Mesendoderm (in vitro differentiated cells): ENCODE results near the gene SDCCAG8.

Experiments
- DNase-seq: peaks from one replicate; pipeline ENCODE4 v3.0.0; 2013
- H2AK5ac ChIP-seq: 2 replicates; pipeline ENCODE4 v1.6.1; 2013; ENCODE audit warnings: low read length, inconsistent platforms
- H2BK120ac ChIP-seq: 2 replicates; pipeline ENCODE4 v1.6.1; 2013; ENCODE audit warnings: low read depth, mild to moderate bottlenecking, low read length, moderate library complexity, mixed read lengths
- H2BK15ac ChIP-seq: replicated peaks from 2 replicates; pipeline ENCODE4 v1.6.1; 2013; ENCODE audit warnings: low read depth, mild to moderate bottlenecking, moderate library complexity
- H2BK5ac ChIP-seq: 2 replicates; pipeline ENCODE4 v1.6.1; 2013; ENCODE audit warnings: low read length, inconsistent platforms
- H3K18ac ChIP-seq: 2 replicates; pipeline ENCODE4 v1.6.1; 2013; ENCODE audit warnings: mild to moderate bottlenecking, low read length, mixed read lengths
- H3K23ac ChIP-seq: one replicate; pipeline ENCODE4 v1.6.1; 2013; ENCODE audit warnings: low read length
- H3K27ac ChIP-seq: 2 replicates; pipeline ENCODE4 v1.5.1; 2013; ENCODE audit warnings: low read depth, mild to moderate bottlenecking, inconsistent platforms, low read length, moderate library complexity
- H3K27me3 ChIP-seq: 2 replicates; pipeline ENCODE4 v1.6.1; 2013; ENCODE audit warnings: low read length, control low read depth, mild to moderate bottlenecking, inconsistent platforms; ENCODE audit not compliant: insufficient read depth, poor library complexity
- H3K36me3 ChIP-seq: 2 replicates; pipeline ENCODE4 v1.6.1; 2013; ENCODE audit warnings: low read length, inconsistent platforms; ENCODE audit not compliant: control insufficient read depth, insufficient read depth
- H3K4ac ChIP-seq: one replicate; pipeline ENCODE4 v1.6.1; 2013; ENCODE audit warnings: low read depth, mild to moderate bottlenecking, low read length, moderate library complexity
- H3K4me1 ChIP-seq: 2 replicates; pipeline ENCODE4 v1.6.1; 2013; ENCODE audit warnings: low read depth, low read length, inconsistent platforms; ENCODE audit not compliant: control insufficient read depth
- H3K4me2 ChIP-seq: 2 replicates; pipeline ENCODE4 v1.6.1; 2013; ENCODE audit warnings: low read length
- H3K4me3 ChIP-seq: 2 replicates; pipeline ENCODE4 v1.5.1; 2013; ENCODE audit warnings: mild to moderate bottlenecking, low read length
- H3K56ac ChIP-seq: one replicate; pipeline ENCODE4 v1.6.1; 2013; ENCODE audit warnings: low read length
- H3K79me1 ChIP-seq: 2 replicates; pipeline ENCODE4 v1.6.1; 2013; ENCODE audit warnings: low read length, inconsistent platforms
- H3K79me2 ChIP-seq: 2 replicates; pipeline ENCODE4 v1.6.1; 2013; ENCODE audit warnings: mild to moderate bottlenecking, low read length; ENCODE audit not compliant: control insufficient read depth, insufficient read depth
- H3K9ac ChIP-seq: 2 replicates; pipeline ENCODE4 v1.6.1; 2013; ENCODE audit warnings: low read length, inconsistent platforms
- H4K5ac ChIP-seq: one replicate; pipeline ENCODE4 v1.6.1; 2013; ENCODE audit warnings: low read length
- H4K8ac ChIP-seq: one replicate; pipeline ENCODE4 v1.6.1; 2013; ENCODE audit warnings: low read depth, mild to moderate bottlenecking, control low read depth, low read length, moderate library complexity
- whole genome bisulfite sequencing: extraction: QIAGEN DNeasy Blood & Tissue Kit; methylation state at CpG from one replicate; pipeline ENCODE4 v1.1.7; 2013; ENCODE audit warnings: low lambda C conversion rate, missing lambda C conversion rate; ENCODE audit not compliant: insufficient coverage; ENCODE audit errors: extremely low coverage; 5-methylcytosine and 5-hydroxymethylcytosine counted together

The SDCCAG8 gene

DNA sequence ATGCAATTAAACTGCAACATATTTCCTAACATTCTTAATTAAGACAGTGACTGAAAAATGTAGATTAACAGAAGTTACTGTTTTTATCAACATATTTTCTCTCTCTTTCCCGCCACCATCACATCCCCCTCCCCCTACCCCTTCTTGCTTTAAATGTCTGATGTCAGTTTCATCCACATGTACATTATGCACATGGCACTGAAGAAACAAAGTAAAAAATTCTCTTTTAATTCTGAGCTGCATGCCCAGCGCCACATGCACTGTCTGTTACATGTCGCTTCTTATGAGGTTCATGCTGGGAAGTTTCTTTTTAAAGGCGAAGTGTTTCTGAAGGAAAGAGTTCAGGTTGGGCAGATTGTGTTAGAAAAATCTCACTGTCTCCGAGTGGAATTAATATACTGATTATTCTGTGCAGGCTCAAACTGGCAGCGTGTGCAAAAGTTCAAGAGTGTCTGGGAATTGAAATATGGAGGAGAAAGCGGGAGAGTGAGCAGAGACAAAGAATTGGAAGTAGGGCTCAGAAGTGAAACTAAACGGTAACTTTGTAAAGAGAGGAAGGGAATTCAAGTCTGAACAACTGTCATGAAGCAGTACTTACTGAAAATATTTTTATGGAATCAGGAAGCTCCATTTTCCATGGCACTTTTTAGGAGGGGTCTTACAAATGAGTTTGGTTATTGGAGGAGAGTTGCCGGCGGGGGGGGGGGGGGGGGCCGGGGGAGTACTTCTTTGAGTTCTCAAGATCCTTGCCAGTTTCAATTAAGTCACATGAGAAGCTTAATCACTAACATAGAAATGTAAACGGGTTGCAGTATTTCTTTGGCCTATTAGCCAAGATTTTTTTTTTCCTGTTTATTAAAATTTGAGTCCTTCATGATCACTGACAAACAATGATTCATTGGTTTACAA is 217.6 kb downstream of the SDCCAG8 start:
- Histone ChIP-seq H3K4me1 (peaks cover 2% of the 10 kb centered on the region), H2BK15ac (no peak overlapping the region), H3K4ac (no peak overlapping the region), H3K23ac (no peak overlapping the region), H3K36me3 (no peaks in the 10 kb centered on the region), H3K27ac (no peak overlapping the region), H2BK120ac (no peak overlapping the region), H3K56ac (no peak overlapping the region), H3K79me2 (no peaks in the 10 kb centered on the region), H3K79me1 (no peaks in the 10 kb centered on the region), H2AK5ac (no peak overlapping the region), H3K9ac (no peak overlapping the region), H4K8ac (no peak overlapping the region), H3K18ac (no peak overlapping the region), H3K27me3 (no peaks in the 10 kb centered on the region), H3K4me3 (no peak overlapping the region), H2BK5ac (no peak overlapping the region), H4K5ac (no peak overlapping the region), H3K4me2 (no peak overlapping the region)
- no CpG with 5 or more reads among the region's 12 CpGs for WGBS
- no peak for DNase-seq

DNA sequence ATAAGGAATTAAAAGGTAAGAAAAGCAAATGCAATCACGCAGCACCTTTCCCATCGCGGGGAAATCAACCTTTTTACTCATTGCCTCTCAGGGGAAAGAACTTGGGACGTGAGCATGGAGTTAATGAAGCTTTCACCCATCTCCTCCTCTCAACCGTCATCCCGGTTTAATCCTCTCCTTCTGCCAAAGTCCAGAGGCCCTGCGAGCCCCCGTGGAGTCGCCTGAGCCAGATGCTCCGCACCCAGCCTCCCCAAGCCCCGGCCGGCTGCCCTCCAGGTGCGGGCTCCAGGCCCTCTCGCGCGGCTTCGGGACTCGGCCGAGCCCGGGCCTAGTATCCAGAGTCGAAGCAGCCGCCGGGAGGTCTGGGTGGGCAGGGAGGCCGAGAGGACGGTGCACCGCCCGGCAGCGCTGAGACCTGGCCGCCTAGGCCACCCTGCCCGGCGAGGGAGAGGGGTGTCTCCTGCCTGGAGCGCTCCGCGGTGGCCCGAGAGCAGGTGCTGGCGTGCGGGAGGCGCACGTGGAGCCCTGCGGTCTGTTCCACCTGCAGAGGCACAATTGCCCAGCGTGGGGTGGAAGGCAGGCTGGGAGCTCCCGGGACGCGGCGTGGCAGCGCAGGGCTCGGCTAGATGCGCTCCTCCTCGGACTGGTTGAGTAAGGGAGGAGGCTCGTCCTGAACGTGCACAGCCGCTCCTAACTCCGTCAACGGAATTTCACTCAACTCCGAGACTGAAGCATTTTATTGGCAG is 218.5 kb downstream of the SDCCAG8 start:
- peaks cover 2% of the 10 kb centered on the region for H3K4me1 ChIP-seq
- H3K4me2 ChIP-seq: peak overlapping the region; percentile 57
- peak overlapping the region; percentile 76 for H3K56ac ChIP-seq
- peak overlapping the region; percentile 38 for H3K9ac ChIP-seq
- H2BK120ac ChIP-seq: no peak overlapping the region
- H3K36me3 ChIP-seq: no peaks in the 10 kb centered on the region
- H3K18ac ChIP-seq: peak overlapping the region; percentile 15
- H3K4ac ChIP-seq: no peak overlapping the region
- H2BK5ac ChIP-seq: no peak overlapping the region
- no peak overlapping the region for H4K5ac ChIP-seq
- H2BK15ac ChIP-seq: no peak overlapping the region
- no peaks in the 10 kb centered on the region for H3K27me3 ChIP-seq
- H4K8ac ChIP-seq: no peak overlapping the region
- no peaks in the 10 kb centered on the region for H3K79me2 ChIP-seq
- DNase-seq: peak; percentile 54
- H3K23ac ChIP-seq: peak overlapping the region; percentile 45
- H3K79me1 ChIP-seq: no peaks in the 10 kb centered on the region
- no CpG with 5 or more reads among the region's 55 CpGs for WGBS
- no peak overlapping the region for H3K4me3 ChIP-seq
- H3K27ac ChIP-seq: no peak overlapping the region
- no peak overlapping the region for H2AK5ac ChIP-seq

DNA sequence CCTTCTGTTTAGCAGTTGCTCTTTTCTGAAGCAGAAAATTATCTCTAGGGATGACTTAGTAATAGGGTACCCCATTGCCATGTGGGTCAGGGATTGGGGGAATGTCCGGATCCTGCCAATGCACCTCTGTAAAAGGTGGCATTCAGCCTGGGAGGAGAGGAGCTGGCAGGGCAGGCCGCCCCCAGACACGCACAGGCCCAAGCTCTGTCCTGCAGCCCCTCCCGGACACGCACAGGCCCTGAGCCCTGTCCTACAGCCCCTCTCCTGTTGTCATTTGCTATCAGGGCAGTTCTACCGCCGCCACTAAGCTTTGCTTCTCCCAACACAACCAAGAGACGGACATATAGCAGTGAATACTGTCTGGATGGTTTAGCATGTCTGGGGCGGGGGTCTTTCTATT is 219.1 kb downstream of the SDCCAG8 start:
- no CpG with 5 or more reads among the region's 9 CpGs for WGBS
- Histone ChIP-seq H2BK120ac (no peak overlapping the region), H3K56ac (no peak overlapping the region), H3K9ac (no peak overlapping the region), H2BK5ac (no peak overlapping the region), H3K23ac (no peak overlapping the region), H3K4me2 (no peak overlapping the region), H3K27ac (no peak overlapping the region), H3K4me1 (peaks cover 2% of the 10 kb centered on the region), H3K4me3 (no peak overlapping the region), H4K8ac (no peak overlapping the region), H3K36me3 (no peaks in the 10 kb centered on the region), H3K4ac (no peak overlapping the region), H4K5ac (no peak overlapping the region), H3K27me3 (no peaks in the 10 kb centered on the region), H2BK15ac (no peak overlapping the region), H3K79me1 (no peaks in the 10 kb centered on the region), H2AK5ac (no peak overlapping the region), H3K79me2 (no peaks in the 10 kb centered on the region), H3K18ac (no peak overlapping the region)
- DNase-seq: no peak

DNA sequence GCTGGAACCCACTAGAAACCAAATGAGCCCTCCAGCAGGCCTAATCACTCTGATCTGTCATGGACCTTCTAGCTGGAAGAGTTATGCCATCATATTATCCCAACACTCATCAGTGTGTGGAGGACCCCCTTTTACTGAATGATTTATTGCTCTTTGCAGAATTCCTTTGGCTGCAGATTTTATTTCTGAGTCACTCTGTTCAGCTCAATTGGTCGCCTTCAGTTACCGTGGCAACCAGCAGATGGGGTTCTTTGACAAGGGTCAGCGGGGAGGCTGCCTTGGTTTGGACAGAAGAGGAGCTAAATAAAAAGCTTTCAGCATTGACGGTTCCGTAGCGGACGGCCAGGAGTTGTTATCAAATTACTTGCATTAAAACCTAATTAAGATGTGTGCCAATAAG is 220.1 kb downstream of the SDCCAG8 start:
- H4K5ac ChIP-seq: no peak overlapping the region
- H3K79me2 ChIP-seq: no peaks in the 10 kb centered on the region
- H3K4ac ChIP-seq: no peak overlapping the region
- H2BK15ac ChIP-seq: no peak overlapping the region
- H3K56ac ChIP-seq: no peak overlapping the region
- no peak overlapping the region for H2BK5ac ChIP-seq
- H3K4me2 ChIP-seq: no peak overlapping the region
- DNase-seq: peak; percentile 79
- no peaks in the 10 kb centered on the region for H3K79me1 ChIP-seq
- H3K36me3 ChIP-seq: no peaks in the 10 kb centered on the region
- H3K4me3 ChIP-seq: no peak overlapping the region
- no peaks in the 10 kb centered on the region for H3K27me3 ChIP-seq
- H3K18ac ChIP-seq: no peak overlapping the region
- no peak overlapping the region for H2AK5ac ChIP-seq
- no peak overlapping the region for H4K8ac ChIP-seq
- no peak overlapping the region for H3K9ac ChIP-seq
- H3K4me1 ChIP-seq: peaks cover 2% of the 10 kb centered on the region
- no CpG with 5 or more reads among the region's 7 CpGs for WGBS
- no peak overlapping the region for H3K23ac ChIP-seq
- H3K27ac ChIP-seq: no peak overlapping the region
- H2BK120ac ChIP-seq: no peak overlapping the region

DNA sequence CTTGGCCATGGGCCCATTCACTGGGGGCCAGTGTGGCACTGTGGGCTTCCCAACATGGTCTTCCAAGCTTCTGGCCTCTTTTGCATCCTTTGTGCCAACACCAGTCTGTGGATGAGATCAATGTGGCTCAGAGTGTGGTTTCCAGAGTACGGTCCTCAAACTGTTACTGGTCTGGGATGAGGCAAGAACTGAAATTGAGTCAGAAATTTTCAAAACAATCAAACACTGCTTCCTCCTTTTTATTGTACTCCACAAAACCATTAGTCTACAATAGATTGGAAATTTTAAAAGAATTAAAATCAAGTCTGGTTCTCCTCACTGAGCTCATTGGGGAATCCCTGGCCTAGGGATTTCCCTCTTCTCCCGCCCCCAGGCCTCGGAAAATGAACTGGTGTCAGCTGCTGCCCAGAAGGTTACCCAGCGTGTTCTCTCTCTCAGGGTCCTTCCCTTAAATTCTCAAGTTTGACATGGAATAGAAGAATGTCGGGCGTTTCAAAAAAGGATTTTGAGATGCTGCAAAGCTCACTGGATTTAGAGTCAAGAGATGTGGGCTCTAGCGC is 222.0 kb downstream of the SDCCAG8 start:
- no peak overlapping the region for H2BK15ac ChIP-seq
- no peaks in the 10 kb centered on the region for H3K36me3 ChIP-seq
- no peak overlapping the region for H2AK5ac ChIP-seq
- peaks cover 2% of the 10 kb centered on the region for H3K4me1 ChIP-seq
- no peak overlapping the region for H3K4me2 ChIP-seq
- H2BK5ac ChIP-seq: no peak overlapping the region
- no peak overlapping the region for H3K27ac ChIP-seq
- no peaks in the 10 kb centered on the region for H3K79me2 ChIP-seq
- no peak overlapping the region for H4K5ac ChIP-seq
- no peak overlapping the region for H3K23ac ChIP-seq
- H3K9ac ChIP-seq: no peak overlapping the region
- DNase-seq: no peak
- H3K56ac ChIP-seq: no peak overlapping the region
- H3K18ac ChIP-seq: no peak overlapping the region
- no peak overlapping the region for H3K4me3 ChIP-seq
- no peak overlapping the region for H3K4ac ChIP-seq
- WGBS: no CpG with 5 or more reads among the region's 7 CpGs
- H4K8ac ChIP-seq: no peak overlapping the region
- H3K27me3 ChIP-seq: no peaks in the 10 kb centered on the region
- no peaks in the 10 kb centered on the region for H3K79me1 ChIP-seq
- H2BK120ac ChIP-seq: no peak overlapping the region
